Activated T-cell treated with anti-CD3 and anti-CD28 coated beads, Interleukin-2, amount 50 U/mL, for 48 hours (primary cell): Measurements from ENCODE around the gene TMIGD3.

ENCODE experiments used
- DNase-seq, 2 experiments: peaks; one replicate each; pipeline ENCODE4 v3.0.0-alpha.2; 2020

The TMIGD3 gene

GRCh38 chr1:111446967-111447892, 56.2 kb downstream of the TMIGD3 start:
- no peak for DNase-seq

- no peak for DNase-seq
These were observed 56.9 kb downstream of the TMIGD3 start for GRCh38 chr1:111446546-111446945.

- no peak for DNase-seq
These were observed 59.4 kb downstream of the TMIGD3 start for GRCh38 chr1:111444031-111444430.

- peak in 1 of 2 experiments; percentile 32 for DNase-seq
These were observed 61.0 kb downstream of the TMIGD3 start for GRCh38 chr1:111442457-111442856.

GRCh38 chr1:111441573-111442192, 61.8 kb downstream of the TMIGD3 start:
- peak; percentile 67 to 76 for DNase-seq

GRCh38 chr1:111439461-111440351, 63.7 kb downstream of the TMIGD3 start:
- no peak for DNase-seq

- DNase-seq, result no peak
These were observed 66.7 kb downstream of the TMIGD3 start for GRCh38 chr1:111436726-111437125.
